Measurements from ENCODE around the gene PPARG.

DNA sequence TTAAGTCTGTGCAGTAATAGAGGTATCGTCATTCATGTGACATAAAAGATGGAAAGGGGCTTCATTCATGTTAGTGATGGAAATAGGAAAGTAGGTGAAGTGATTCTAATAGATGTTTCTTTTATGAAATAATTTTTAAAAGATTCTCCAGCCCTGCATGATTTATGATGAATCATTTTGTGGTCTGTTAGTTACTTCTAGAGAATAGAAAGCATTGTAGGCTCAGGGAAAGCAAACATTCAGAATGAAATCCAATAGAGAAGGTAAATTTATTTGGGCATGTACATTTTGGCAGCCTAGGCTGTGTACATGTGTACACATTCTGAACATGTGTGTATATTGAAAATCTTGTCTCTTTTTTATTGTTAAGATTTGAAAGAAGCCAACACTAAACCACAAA is 23.1 kb downstream of the PPARG start:
- TF ChIP-seq, protein P1, sequence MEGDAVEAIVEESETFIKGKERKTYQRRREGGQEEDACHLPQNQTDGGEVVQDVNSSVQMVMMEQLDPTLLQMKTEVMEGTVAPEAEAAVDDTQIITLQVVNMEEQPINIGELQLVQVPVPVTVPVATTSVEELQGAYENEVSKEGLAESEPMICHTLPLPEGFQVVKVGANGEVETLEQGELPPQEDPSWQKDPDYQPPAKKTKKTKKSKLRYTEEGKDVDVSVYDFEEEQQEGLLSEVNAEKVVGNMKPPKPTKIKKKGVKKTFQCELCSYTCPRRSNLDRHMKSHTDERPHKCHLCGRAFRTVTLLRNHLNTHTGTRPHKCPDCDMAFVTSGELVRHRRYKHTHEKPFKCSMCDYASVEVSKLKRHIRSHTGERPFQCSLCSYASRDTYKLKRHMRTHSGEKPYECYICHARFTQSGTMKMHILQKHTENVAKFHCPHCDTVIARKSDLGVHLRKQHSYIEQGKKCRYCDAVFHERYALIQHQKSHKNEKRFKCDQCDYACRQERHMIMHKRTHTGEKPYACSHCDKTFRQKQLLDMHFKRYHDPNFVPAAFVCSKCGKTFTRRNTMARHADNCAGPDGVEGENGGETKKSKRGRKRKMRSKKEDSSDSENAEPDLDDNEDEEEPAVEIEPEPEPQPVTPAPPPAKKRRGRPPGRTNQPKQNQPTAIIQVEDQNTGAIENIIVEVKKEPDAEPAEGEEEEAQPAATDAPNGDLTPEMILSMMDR (IDR thresholded peaks at IDR 0.05; ENCODE audit: borderline replicate concordance, extremely low read depth, low read length, poor library complexity, severe bottlenecking): no peak
- TF ChIP-seq EZH2 (IDR thresholded peaks at IDR 0.05; ENCODE audit: borderline replicate concordance, low read depth, low read length, severe bottlenecking): no peak
